ENCODE measurements around the gene RALGPS1.

GRCh38 chr9:127119320-127119709, 204.7 kb downstream of the RALGPS1 start:
- TF ChIP-seq GATA2 (IDR thresholded peaks at IDR 0.05; ENCODE audit: low read depth, low read length) (no peak), GATA3 (IDR thresholded peaks at IDR 0.05; ENCODE audit: low read depth, low read length) (no peak)

All from SH-SY5Y (cell line).